ENCODE measurements around the gene DNAH5. TPM values are rescaled to one million over a fixed set of nuclear protein-coding genes. Genes with fewer than 3 reads are reported as not detected.

Gene DNAH5
- total RNA-seq, 1 donor from 2014 or later: 0.20 TPM

GRCh38 chr5:13648822-13649221 lies 295.7 kb downstream of the DNAH5 start:
- Mint-ChIP-seq H3K4me3 (ENCODE audit: unreplicated experiment) (no peak overlapping the region), H3K9me3 (ENCODE audit: unreplicated experiment) (peaks cover 3% of the 10 kb centered on the region), H3K27ac (ENCODE audit: unreplicated experiment) (no peak overlapping the region), H3K4me1 (ENCODE audit: low read depth, unreplicated experiment) (no peaks in the 10 kb centered on the region), H3K27me3 (ENCODE audit: unreplicated experiment) (no peaks in the 10 kb centered on the region), H3K36me3 (ENCODE audit: unreplicated experiment) (no peaks in the 10 kb centered on the region)
- no peak for DNase-seq
- TF ChIP-seq CTCF (IDR thresholded peaks at IDR 0.05; ENCODE audit: partially characterized antibody, unreplicated experiment): no peak

- no peak overlapping the region for H3K4me3 Mint-ChIP-seq (ENCODE audit: unreplicated experiment)
- no peaks in the 10 kb centered on the region for H3K9me3 Mint-ChIP-seq (ENCODE audit: unreplicated experiment)
- H3K27ac Mint-ChIP-seq (ENCODE audit: unreplicated experiment): no peak overlapping the region
- H3K27me3 Mint-ChIP-seq (ENCODE audit: unreplicated experiment): no peaks in the 10 kb centered on the region
- no peaks in the 10 kb centered on the region for H3K4me1 Mint-ChIP-seq (ENCODE audit: low read depth, unreplicated experiment)
- no peaks in the 10 kb centered on the region for H3K36me3 Mint-ChIP-seq (ENCODE audit: unreplicated experiment)
- DNase-seq: no peak
- TF ChIP-seq CTCF (IDR thresholded peaks at IDR 0.05; ENCODE audit: partially characterized antibody, unreplicated experiment): no peak
Measured at GRCh38 chr5:13643734-13644133, 300.8 kb downstream of the DNAH5 start.

GRCh38 chr5:13643196-13643595 lies 301.3 kb downstream of the DNAH5 start:
- no peak for DNase-seq
- TF ChIP-seq CTCF (IDR thresholded peaks at IDR 0.05; ENCODE audit: partially characterized antibody, unreplicated experiment): no peak
- Mint-ChIP-seq H3K4me1 (ENCODE audit: low read depth, unreplicated experiment) (no peaks in the 10 kb centered on the region), H3K27ac (ENCODE audit: unreplicated experiment) (no peak overlapping the region), H3K36me3 (ENCODE audit: unreplicated experiment) (no peaks in the 10 kb centered on the region), H3K27me3 (ENCODE audit: unreplicated experiment) (no peaks in the 10 kb centered on the region), H3K4me3 (ENCODE audit: unreplicated experiment) (no peak overlapping the region), H3K9me3 (ENCODE audit: unreplicated experiment) (no peaks in the 10 kb centered on the region)

Other genes starting within 250 kb of the DNAH5 start
- 281 TPM for gene TRIO, start 198.7 kb upstream of the DNAH5 start, total RNA-seq (ENCODE audit: unreplicated experiment)